Measurements from ENCODE around the gene MB21D2.

Gene MB21D2

DNA sequence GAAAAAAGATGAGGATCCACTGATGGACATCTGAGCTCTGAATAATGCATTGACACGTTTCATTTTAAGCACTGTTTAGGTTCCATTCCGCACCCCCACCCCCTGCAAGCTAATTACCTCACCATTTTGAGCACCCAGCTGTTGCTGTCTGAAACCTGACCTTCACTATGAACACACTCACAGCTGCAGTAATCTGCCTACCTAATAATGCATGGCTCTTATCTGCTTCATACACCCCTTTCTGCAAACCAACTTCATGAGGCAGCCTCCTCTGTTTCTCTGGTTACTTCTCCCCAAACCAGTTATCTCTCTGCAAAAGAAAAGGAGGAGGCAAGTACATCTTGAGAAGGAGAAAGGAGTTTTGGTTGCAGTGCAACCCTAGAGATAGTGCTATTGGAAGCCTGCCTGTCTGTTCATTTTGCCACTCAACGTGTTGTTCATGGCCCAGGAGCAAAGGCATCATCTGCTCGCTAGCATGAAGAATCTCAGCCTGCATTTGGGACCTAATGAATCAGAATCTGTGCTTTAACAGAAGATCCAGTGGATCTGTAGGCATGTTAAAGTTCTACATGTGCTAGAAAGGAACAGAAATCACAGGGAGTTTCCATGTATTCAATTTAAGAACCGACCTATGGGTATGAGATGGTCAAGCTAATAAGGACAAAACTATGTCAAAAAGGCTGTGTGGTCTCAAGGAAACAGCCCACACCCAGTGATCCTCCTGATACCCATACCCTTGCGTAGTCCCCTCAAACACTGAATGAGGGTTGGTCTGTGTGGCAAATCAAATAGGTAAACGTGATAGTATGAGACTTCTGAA, 87.2 kb downstream of the MB21D2 start:
- no peak for FAIRE-seq

DNA sequence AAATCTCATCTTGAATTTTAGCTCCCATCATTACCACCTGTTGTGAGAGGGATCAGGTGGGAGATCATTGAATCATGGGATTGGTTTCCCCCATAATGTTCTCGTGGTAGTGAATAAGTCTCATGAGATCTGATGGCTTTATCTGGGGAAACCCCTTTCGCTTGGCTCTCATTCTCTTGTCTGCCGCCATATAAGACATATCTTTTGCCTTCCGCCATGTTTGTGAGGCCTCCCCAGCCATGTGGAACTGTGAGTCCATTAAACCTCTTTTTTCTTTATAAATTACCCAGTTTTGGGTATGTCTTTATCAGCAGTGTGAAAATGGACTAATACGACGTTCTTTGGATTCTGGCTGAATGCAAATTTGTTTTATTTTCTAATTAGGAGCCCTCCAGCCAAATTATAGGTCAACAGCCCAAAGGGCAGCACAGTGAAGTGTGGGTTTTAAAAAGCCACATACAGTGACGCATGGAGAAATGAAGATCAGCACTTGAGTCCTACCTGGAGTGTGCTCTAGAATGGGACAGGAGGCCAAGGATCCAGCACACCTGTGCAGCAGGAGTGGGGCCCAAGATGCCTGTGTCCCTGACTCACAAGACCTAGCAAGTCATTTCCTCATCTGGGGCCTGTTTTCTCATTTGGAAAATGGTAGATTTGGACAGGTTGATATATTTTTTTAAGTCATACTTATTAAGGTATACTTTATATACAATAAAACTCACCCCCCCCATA, 89.6 kb downstream of the MB21D2 start:
- no peak for FAIRE-seq

DNA sequence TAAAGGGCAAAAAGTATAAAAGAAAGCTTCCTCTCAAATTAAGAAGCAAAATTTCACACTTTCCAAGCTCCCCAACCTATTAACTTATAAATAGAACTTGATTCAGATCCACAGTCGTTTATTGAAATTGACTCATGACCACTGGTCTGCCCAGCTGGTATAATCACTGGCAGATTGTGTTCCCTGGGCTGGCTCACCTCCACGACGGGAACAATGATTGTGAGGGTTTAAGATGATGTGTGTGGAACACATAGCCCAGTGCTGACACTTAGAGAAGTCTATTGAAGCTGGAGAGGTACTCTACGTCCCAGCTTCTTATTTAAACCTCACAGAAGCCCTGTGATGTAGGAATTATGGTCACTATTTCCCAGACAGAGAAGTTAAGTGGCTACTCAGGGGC, 90.4 kb downstream of the MB21D2 start:
- no peak for FAIRE-seq

DNA sequence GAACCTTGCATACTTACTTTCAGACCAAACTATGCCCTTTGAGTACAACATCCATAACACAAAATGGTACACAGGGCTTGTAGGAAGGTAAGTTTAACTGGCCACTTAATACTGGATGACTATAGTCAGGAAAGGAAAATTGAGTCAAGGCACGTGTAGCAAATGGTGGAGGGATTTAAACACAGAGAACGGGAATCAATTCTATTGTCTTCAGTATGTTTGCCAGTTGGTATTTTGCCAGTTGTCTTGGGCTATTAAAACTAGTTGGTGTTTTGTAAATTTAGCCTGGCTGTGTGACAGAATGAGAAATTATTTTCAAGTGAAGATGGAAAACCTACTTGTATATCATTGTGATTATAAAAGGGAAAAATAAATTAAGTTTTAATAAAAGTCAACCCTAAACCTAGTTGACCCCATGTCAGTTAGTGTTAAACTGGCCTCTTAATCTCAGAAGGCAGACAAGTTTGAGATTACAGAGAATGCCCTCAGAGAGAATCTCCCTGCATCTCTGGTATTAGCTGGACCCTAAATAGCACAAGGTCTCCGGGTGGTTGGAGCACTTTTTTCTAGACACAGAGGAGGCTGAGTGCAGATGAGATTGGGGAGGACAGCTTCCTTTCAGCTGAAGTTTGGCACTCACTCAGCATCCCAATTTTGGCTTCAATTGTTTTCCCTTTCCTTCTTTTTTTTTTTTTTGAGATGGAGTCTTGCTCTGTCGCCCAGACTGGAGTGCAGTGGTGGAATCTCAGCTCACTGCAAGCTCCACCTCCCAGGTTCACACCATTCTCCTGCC, 91.2 kb downstream of the MB21D2 start:
- FAIRE-seq: no peak

- no peak for FAIRE-seq
Measured at GRCh38 chr3:192825657-192826200, 91.9 kb downstream of the MB21D2 start.

DNA sequence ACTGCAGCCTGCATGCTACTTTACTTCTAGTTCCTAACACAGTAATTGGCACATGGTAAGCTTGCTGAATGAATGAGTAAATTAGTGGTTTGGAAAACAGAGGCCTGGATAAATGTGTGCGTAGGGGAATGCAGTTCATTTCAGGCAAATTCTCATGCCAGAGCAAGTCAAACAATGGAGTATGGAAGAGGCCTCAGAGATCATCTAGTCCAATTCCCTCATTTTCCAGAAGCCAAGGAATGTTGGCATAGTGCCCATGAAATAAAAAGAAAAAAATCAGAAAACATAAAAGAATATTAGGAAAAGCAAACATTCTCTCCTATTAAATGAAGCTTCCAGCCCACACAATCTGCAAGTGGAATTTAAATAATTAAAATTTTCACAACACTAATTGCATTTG, 92.4 kb downstream of the MB21D2 start:
- FAIRE-seq: no peak

DNA sequence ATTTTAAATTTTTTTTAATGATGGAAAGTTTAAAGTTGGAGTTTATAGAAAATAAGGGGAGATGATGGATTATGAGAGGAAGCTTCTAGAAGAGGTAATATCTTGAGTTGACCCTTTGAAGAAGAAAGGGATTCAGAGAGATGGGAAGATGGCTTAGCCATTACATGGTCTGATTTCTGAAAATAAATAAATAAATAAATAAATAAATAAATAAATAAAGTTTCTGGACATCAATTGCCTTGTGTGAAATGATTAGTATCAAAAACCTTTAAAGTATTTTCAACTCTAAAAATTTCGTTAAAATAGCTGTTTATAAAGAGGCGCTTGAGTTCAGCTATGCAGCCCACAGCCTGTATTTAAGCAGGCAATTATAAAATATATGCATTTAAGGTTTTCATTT, 93.3 kb downstream of the MB21D2 start:
- no peak for FAIRE-seq

GRCh38 chr3:192821161-192821560, 96.5 kb downstream of the MB21D2 start:
- FAIRE-seq: no peak

DNA sequence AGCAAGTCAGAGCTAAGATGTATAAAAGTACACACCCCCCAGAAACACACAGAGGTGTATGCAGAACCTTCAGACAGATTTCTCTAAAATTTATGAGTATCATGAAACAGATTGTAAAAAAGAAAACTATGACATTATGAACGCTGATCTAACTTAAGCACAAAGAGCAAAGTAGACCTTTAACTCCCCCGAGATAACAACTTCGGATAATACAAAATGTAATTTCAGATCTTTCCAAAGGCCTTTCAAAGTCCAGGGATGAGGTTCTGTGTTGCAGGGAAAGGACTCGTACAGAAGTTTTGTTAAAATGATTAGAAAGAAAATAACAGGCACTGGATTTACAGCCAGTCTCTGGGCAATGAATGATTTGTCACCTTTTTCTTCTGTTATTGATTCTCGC, 97.5 kb downstream of the MB21D2 start:
- no peak for FAIRE-seq

DNA sequence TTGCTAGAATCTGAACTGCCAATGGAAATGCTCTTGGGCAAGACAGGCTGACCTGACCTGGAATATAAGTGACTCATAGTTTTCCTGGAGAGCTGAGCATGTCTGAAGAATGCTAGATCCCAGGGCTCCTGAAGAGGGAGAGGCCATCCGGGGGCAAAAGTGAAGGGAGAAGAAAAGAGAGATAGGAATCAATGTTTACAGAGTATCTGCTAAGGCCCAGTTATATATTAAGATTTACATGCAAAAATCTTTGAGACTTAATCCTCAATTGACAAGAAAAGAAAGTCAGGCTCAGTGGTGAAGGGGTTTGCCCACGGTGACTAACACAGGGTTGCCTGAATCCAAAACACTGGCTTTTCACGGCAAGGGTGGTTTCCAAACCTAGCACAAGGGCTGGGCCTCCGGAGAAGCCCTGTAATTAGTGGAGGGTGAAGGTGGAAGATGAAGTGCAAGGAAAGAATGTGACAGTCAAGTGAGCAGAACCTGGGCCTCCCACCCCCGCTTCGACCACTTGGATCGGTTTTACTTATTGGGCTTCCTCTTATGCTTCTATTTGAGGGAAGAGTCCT, 98.6 kb downstream of the MB21D2 start:
- no peak for FAIRE-seq

- FAIRE-seq: no peak
Measured at GRCh38 chr3:192818126-192818525, 99.5 kb downstream of the MB21D2 start.

- FAIRE-seq: no peak
Measured at GRCh38 chr3:192817506-192817905, 100.2 kb downstream of the MB21D2 start.

DNA sequence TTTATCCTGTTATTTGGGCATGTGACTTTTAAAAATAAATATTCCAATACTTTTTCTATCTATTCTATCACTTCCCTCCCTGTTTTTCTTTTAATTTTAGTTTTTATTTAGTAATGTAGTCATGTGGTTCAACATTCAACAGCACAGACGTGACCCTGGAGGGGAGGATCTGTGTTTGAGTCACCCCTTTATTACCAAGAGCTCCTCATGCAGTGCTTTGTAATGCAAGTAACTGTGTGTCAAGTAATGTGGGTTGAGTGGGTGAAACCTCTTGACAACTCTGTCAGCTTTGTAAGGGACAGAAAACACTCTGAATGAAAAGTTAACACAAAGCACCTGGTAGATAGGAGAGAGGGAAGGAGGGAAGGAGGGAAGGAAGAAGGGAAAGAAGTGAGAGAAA, 100.6 kb downstream of the MB21D2 start:
- no peak for FAIRE-seq

DNA sequence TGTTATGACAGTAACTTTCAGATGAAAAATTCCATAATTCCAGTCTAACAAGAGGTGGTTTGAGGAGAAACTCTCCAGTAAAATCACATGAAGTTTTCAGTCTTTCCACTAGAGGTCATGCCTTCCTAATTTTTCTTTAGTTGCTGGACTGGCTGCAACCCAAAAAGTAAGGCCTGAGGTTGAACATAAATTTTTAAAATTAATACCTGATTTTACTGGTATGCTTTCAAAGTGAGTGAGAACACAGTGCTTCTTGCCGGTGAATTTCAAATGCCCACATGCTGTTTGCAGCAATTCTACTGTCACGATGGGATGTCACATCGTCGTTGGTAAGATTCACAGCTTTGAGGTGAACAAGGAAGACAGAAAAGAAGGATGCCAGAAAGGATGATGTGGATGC, 101.3 kb downstream of the MB21D2 start:
- peak; percentile 90 for FAIRE-seq

- peak; percentile 74 for FAIRE-seq
Measured at GRCh38 chr3:192812743-192813383, 104.8 kb downstream of the MB21D2 start.

DNA sequence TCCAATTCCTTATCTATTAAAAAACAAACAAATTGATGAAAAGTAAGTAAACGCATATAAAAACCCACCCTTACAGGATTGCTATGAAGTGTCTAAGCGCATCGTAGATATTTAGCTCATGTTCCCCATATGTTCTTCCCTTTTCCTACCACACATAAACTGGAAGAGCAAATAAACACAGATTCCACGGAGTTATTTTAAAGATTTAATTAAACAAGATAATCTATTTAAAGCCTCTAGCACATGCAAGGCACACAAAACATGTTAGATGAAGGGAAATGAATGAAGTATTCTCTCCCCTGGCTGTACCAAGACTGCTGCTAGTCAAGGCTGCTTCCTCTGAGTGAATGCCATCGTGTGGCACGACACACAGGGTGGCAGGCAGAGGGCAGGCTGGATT, 111.9 kb downstream of the MB21D2 start:
- no peak for FAIRE-seq

GRCh38 chr3:192804502-192804901, 113.2 kb downstream of the MB21D2 start:
- FAIRE-seq: no peak

GRCh38 chr3:192802957-192803899, 114.4 kb downstream of the MB21D2 start:
- FAIRE-seq: peak; percentile 93

- no peak for FAIRE-seq
Measured at GRCh38 chr3:192801985-192802384, 115.7 kb downstream of the MB21D2 start.

DNA sequence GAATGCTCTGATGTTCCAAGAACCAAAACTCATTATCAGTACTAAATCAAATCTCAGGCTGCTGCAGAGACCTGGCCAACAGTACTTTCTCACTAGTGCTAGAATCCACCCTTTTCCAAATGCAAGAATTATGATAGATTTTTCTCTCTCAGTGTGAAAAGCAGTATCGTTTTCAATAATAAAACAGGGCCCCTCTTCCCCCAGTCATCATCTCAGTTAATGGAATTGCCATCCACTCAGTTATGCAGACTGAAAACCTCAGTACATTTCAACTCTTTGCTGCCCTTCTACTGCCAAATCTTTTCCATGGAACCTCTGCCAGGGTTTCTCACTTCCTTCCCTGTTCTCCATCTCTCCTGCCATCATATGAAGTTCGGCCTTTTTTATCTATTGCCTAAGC, 117.9 kb downstream of the MB21D2 start:
- FAIRE-seq: no peak

DNA sequence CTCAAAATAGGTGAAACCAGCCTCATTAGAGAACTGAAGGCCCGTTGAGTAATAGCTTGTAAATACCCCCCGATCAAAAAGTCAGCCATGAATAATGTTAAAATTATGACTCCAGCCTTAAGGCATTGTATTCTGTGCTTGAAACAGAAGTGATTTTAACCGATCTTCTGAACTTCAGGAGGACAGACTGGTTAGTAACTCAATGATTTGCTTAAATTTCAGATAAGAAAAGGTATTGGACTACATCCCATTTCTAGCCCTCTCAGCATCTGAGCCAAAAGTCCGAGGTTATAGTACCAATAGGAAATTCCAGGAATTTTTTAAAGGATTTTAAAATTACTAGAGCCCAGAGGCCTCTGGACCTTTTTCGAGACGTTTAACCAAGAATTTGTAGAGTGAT, 122.6 kb downstream of the MB21D2 start:
- no peak for FAIRE-seq

Measured in islet of Langerhans (tissue), 1 donor.